ENCODE results near the gene ACSL4.

DNA sequence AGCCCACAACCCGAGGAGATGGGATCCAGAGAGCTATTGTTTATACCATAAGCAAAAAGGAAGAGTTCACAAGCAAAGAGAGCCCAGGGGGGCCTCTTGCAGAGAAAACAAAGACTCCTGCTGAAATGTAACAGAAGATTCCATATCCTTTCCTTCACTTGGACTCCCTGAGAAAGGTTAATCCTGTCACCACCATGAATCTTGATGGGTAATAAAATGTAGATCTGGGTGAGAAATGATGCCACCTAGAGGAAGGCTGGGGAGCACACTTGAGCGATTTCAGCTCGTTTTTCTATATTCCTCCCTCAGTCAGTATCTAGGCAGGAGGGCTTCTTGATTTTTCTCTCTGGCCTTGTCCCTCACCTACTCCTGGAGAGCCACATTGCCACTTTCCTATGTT, 97.9 kb downstream of the ACSL4 start:
- TF ChIP-seq, protein P1, sequence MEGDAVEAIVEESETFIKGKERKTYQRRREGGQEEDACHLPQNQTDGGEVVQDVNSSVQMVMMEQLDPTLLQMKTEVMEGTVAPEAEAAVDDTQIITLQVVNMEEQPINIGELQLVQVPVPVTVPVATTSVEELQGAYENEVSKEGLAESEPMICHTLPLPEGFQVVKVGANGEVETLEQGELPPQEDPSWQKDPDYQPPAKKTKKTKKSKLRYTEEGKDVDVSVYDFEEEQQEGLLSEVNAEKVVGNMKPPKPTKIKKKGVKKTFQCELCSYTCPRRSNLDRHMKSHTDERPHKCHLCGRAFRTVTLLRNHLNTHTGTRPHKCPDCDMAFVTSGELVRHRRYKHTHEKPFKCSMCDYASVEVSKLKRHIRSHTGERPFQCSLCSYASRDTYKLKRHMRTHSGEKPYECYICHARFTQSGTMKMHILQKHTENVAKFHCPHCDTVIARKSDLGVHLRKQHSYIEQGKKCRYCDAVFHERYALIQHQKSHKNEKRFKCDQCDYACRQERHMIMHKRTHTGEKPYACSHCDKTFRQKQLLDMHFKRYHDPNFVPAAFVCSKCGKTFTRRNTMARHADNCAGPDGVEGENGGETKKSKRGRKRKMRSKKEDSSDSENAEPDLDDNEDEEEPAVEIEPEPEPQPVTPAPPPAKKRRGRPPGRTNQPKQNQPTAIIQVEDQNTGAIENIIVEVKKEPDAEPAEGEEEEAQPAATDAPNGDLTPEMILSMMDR (IDR thresholded peaks at IDR 0.05) = peak; percentile 30 to 70 (median 54)
- TF ChIP-seq POLR2A (IDR thresholded peaks at IDR 0.05) = no peak

Data from right lobe of liver (tissue), 4 donors.